GM21576 (cell line): Measurements from ENCODE around the gene ETNK2.

Experiments
- ATAC-seq: cut with Tn5 transposase; IDR thresholded peaks from one replicate; pipeline ENCODE4 v1.9.1; 2021; ENCODE audit warnings: mild to moderate bottlenecking, moderate library complexity; ENCODE audit not compliant: unreplicated experiment

The ETNK2 gene

GRCh38 chr1:204128964-204129896, 22.6 kb downstream of the ETNK2 start:
- no peak for ATAC-seq

GRCh38 chr1:204128464-204128963, 23.3 kb downstream of the ETNK2 start:
- ATAC-seq: no peak

GRCh38 chr1:204127597-204128242, 24.1 kb downstream of the ETNK2 start:
- ATAC-seq: no peak

- no peak for ATAC-seq
Measured at GRCh38 chr1:204126956-204127355, 24.9 kb downstream of the ETNK2 start.

GRCh38 chr1:204126386-204126785, 25.5 kb downstream of the ETNK2 start:
- no peak for ATAC-seq

GRCh38 chr1:204125759-204126351, 26.0 kb downstream of the ETNK2 start:
- ATAC-seq: no peak

GRCh38 chr1:204124639-204125038, 27.2 kb downstream of the ETNK2 start:
- no peak for ATAC-seq

GRCh38 chr1:204123376-204123775, 28.5 kb downstream of the ETNK2 start:
- no peak for ATAC-seq

- ATAC-seq: no peak
Measured at GRCh38 chr1:204121840-204122555, 29.8 kb downstream of the ETNK2 start.

GRCh38 chr1:204116539-204116938, 35.3 kb downstream of the ETNK2 start:
- no peak for ATAC-seq

GRCh38 chr1:204115116-204115515, 36.7 kb downstream of the ETNK2 start:
- no peak for ATAC-seq

- no peak for ATAC-seq
Measured at GRCh38 chr1:204114606-204115005, 37.2 kb downstream of the ETNK2 start.

GRCh38 chr1:204113896-204114295, 37.9 kb downstream of the ETNK2 start:
- ATAC-seq: no peak

- ATAC-seq: no peak
Measured at GRCh38 chr1:204112876-204113730, 38.7 kb downstream of the ETNK2 start.

GRCh38 chr1:204110894-204111633, 40.8 kb downstream of the ETNK2 start:
- no peak for ATAC-seq

GRCh38 chr1:204108312-204109141, 43.3 kb downstream of the ETNK2 start:
- ATAC-seq: no peak

GRCh38 chr1:204107892-204108291, 44.0 kb downstream of the ETNK2 start:
- ATAC-seq: no peak

GRCh38 chr1:204106825-204107224, 45.0 kb downstream of the ETNK2 start:
- ATAC-seq: no peak
